Left ventricle myocardium inferior (tissue), 1 donor: ENCODE measurements around the gene TMEM238. TPM values are rescaled to one million over a fixed set of nuclear protein-coding genes. Genes with fewer than 3 reads are reported as not detected.

Experiments
- DNase-seq: peaks from one replicate; pipeline ENCODE4 v3.0.0-alpha.2; 2020
- H3K27ac ChIP-seq: fragments of 200-600 bp; replicated peaks from 2 replicates; pipeline ENCODE4 v1.8.0; 2021
- H3K27me3 ChIP-seq: fragments of 200-600 bp; 2 replicates; pipeline ENCODE4 v1.8.0; 2021; ENCODE audit warnings: low read depth
- H3K36me3 ChIP-seq: fragments of 200-600 bp; 2 replicates; pipeline ENCODE4 v1.8.0; 2021
- H3K4me1 ChIP-seq: fragments of 200-600 bp; 2 replicates; pipeline ENCODE4 v1.8.0; 2021
- H3K4me3 ChIP-seq: fragments of 200-600 bp; 2 replicates; pipeline ENCODE4 v1.8.0; 2021; ENCODE audit warnings: mild to moderate bottlenecking, moderate library complexity
- H3K9me3 ChIP-seq: fragments of 200-600 bp; replicated peaks from 2 replicates; pipeline ENCODE4 v1.8.0; 2021
- intact Hi-C: fragments of 100-400 bp; cut with micrococcal nuclease; formaldehyde crosslinking; loops from one replicate; pipeline ENCODE4 v1.11.0; 2022
- total RNA-seq: library from RNA; stranded (reverse); fragmentation: NEBNext Ultra II Directional; extraction: Animal tissue kit (Norgen Biotek cat#: 25700); gene quantifications from one replicate; pipeline ENCODE4 v1.2.1, GENCODE V29; 2021
- TF ChIP-seq, protein P1 (sequence below): fragments of 200-600 bp; IDR thresholded peaks from 2 replicates; pipeline ENCODE4 v1.8.0; 2021; ENCODE audit warnings: antibody characterized with exemption, mild to moderate bottlenecking, borderline replicate concordance
- donor health status: DM: no; HTN: yes; CAD: no; lungs with severe emphysema.

Gene TMEM238
- total RNA-seq, 1 donor from 2014 or later = 0.69 TPM

- Histone ChIP-seq H3K4me3 (no peak overlapping the region), H3K27me3 (no peaks in the 10 kb centered on the region), H3K9me3 (no peaks in the 10 kb centered on the region), H3K4me1 (no peaks in the 10 kb centered on the region), H3K36me3 (peaks cover 27% of the 10 kb centered on the region), H3K27ac (no peak overlapping the region)
- DNase-seq = no peak
- intact Hi-C loops = no loop called here
- TF ChIP-seq, protein P1, sequence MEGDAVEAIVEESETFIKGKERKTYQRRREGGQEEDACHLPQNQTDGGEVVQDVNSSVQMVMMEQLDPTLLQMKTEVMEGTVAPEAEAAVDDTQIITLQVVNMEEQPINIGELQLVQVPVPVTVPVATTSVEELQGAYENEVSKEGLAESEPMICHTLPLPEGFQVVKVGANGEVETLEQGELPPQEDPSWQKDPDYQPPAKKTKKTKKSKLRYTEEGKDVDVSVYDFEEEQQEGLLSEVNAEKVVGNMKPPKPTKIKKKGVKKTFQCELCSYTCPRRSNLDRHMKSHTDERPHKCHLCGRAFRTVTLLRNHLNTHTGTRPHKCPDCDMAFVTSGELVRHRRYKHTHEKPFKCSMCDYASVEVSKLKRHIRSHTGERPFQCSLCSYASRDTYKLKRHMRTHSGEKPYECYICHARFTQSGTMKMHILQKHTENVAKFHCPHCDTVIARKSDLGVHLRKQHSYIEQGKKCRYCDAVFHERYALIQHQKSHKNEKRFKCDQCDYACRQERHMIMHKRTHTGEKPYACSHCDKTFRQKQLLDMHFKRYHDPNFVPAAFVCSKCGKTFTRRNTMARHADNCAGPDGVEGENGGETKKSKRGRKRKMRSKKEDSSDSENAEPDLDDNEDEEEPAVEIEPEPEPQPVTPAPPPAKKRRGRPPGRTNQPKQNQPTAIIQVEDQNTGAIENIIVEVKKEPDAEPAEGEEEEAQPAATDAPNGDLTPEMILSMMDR = no peak
Observed at GRCh38 chr19:55398200-55398925, 14.3 kb upstream of the TMEM238 start.

GRCh38 chr19:55392820-55393761, 9.0 kb upstream of the TMEM238 start:
- peaks cover 39% of the 10 kb centered on the region for H3K36me3 ChIP-seq
- no peak overlapping the region for H3K27ac ChIP-seq
- no peaks in the 10 kb centered on the region for H3K9me3 ChIP-seq
- H3K4me3 ChIP-seq = no peak overlapping the region
- intact Hi-C loops = no loop called here
- no peak for DNase-seq
- H3K4me1 ChIP-seq = peaks cover 30% of the 10 kb centered on the region
- TF ChIP-seq, protein P1 = no peak
- H3K27me3 ChIP-seq = no peaks in the 10 kb centered on the region

- H3K36me3 ChIP-seq = peaks cover 50% of the 10 kb centered on the region
- H3K4me3 ChIP-seq = no peak overlapping the region
- intact Hi-C loops = no loop called here
- no peaks in the 10 kb centered on the region for H3K27me3 ChIP-seq
- TF ChIP-seq, protein P1 = no peak
- H3K27ac ChIP-seq = no peak overlapping the region
- no peak for DNase-seq
- H3K9me3 ChIP-seq = no peaks in the 10 kb centered on the region
- H3K4me1 ChIP-seq = peaks cover 41% of the 10 kb centered on the region
Observed at GRCh38 chr19:55391702-55392615, 7.9 kb upstream of the TMEM238 start.

GRCh38 chr19:55391191-55391670, 7.1 kb upstream of the TMEM238 start:
- H3K27me3 ChIP-seq = no peaks in the 10 kb centered on the region
- H3K27ac ChIP-seq = no peak overlapping the region
- DNase-seq = no peak
- H3K4me3 ChIP-seq = no peak overlapping the region
- TF ChIP-seq, protein P1 = no peak
- H3K9me3 ChIP-seq = no peaks in the 10 kb centered on the region
- intact Hi-C loops = no loop called here
- peaks cover 50% of the 10 kb centered on the region for H3K36me3 ChIP-seq
- H3K4me1 ChIP-seq = peaks cover 48% of the 10 kb centered on the region

GRCh38 chr19:55390461-55390880, 6.4 kb upstream of the TMEM238 start:
- intact Hi-C loops = no loop called here
- no peaks in the 10 kb centered on the region for H3K27me3 ChIP-seq
- TF ChIP-seq, protein P1 = no peak
- H3K27ac ChIP-seq = no peak overlapping the region
- H3K36me3 ChIP-seq = peaks cover 50% of the 10 kb centered on the region
- DNase-seq = no peak
- H3K4me3 ChIP-seq = no peak overlapping the region
- H3K4me1 ChIP-seq = peaks cover 53% of the 10 kb centered on the region
- H3K9me3 ChIP-seq = no peaks in the 10 kb centered on the region
